ENCODE results near the gene DNM3. TPM values are rescaled to one million over a fixed set of nuclear protein-coding genes. Genes with fewer than 3 reads are reported as not detected.

The DNM3 gene
- total and polyA plus RNA-seq, 2 experiments from 2014 or later: 5.2 to 12.2 TPM

GRCh38 chr1:171917331-171917730 lies 76.0 kb downstream of the DNM3 start:
- ATAC-seq: no peak
- no peak overlapping the region for H3K27ac Mint-ChIP-seq

GRCh38 chr1:171919891-171920887 lies 78.9 kb downstream of the DNM3 start:
- Histone ChIP-seq H3K4me2 (no peak overlapping the region), H3K4me1 (ENCODE audit: insufficient read depth) (peaks cover 7% of the 10 kb centered on the region; the same call in 1 of the 2 replicates), H3K79me2 (replicated peaks; ENCODE audit: insufficient read depth) (no peaks in the 10 kb centered on the region), H3K9me2 (ENCODE audit: insufficient read depth) (peaks cover 9% of the 10 kb centered on the region; the same call in 1 of the 2 replicates), H3K36me3 (ENCODE audit: insufficient read depth) (no peaks in the 10 kb centered on the region), H3K27me3 (ENCODE audit: insufficient read depth) (no peaks in the 10 kb centered on the region), H4K20me1 (replicated peaks; ENCODE audit: insufficient read depth) (no peaks in the 10 kb centered on the region), H3F3A (replicated peaks; ENCODE audit: low read depth) (no peaks in the 10 kb centered on the region), H3K4me3 (no peak overlapping the region), H3K27ac (ENCODE audit: low read depth) (no peak overlapping the region), H2AFZ (no peak overlapping the region)
- H3K27ac Mint-ChIP-seq: no peak overlapping the region
- no peaks in the 10 kb centered on the region for H3K27me3 Mint-ChIP-seq (ENCODE audit: insufficient read depth, low read depth, poor library complexity)
- H3K9me3 Mint-ChIP-seq: no peaks in the 10 kb centered on the region
- TF ChIP-seq POLR2AphosphoS5 (IDR thresholded peaks at IDR 0.05; ENCODE audit: low read depth) (no peak), STAT1 (IDR thresholded peaks at IDR 0.05; ENCODE audit: unreplicated experiment) (no peak), ZNF462 (CRISPR knock-in tag; IDR thresholded peaks at IDR 0.05) (no peak)
- no peak for DNase-seq (ENCODE audit: low spot score)
- no peaks in the 10 kb centered on the region; the same call in 2 of the 3 replicates for H3K4me1 Mint-ChIP-seq
- no peak overlapping the region for H3K4me3 Mint-ChIP-seq
- ATAC-seq: no peak
- no peaks in the 10 kb centered on the region for H3K36me3 Mint-ChIP-seq (ENCODE audit: low read depth)

More at GRCh38 chr1:171917331-171917730, 76.0 kb downstream of the DNM3 start:
- peaks cover 7% of the 10 kb centered on the region; the same call in 1 of the 2 replicates for H3K4me1 ChIP-seq (ENCODE audit: insufficient read depth)
- peaks cover 5% of the 10 kb centered on the region; the same call in 1 of the 2 replicates for H3K9me2 ChIP-seq (ENCODE audit: insufficient read depth)
- no peak for DNase-seq (ENCODE audit: low spot score)
- no peak overlapping the region for H2AFZ ChIP-seq
- H3K4me1 Mint-ChIP-seq: peaks cover 4% of the 10 kb centered on the region; the same call in 2 of the 3 replicates
- H3K9me3 Mint-ChIP-seq: no peaks in the 10 kb centered on the region
- H3K36me3 ChIP-seq (ENCODE audit: insufficient read depth): no peaks in the 10 kb centered on the region
- no peaks in the 10 kb centered on the region for H3K79me2 ChIP-seq (replicated peaks; ENCODE audit: insufficient read depth)
- H3F3A ChIP-seq (replicated peaks; ENCODE audit: low read depth): no peaks in the 10 kb centered on the region
- H3K27me3 ChIP-seq (ENCODE audit: insufficient read depth): no peaks in the 10 kb centered on the region
- no peak overlapping the region for H3K4me2 ChIP-seq
- no peaks in the 10 kb centered on the region for H3K36me3 Mint-ChIP-seq (ENCODE audit: low read depth)
- TF ChIP-seq ZNF331 (CRISPR knock-in tag; IDR thresholded peaks at IDR 0.05; ENCODE audit: low read depth): no peak
- TF ChIP-seq CTCF (conservative IDR thresholded peaks at IDR 0.05; ENCODE audit: low read depth in 2 of 2): no peak
- TF ChIP-seq EZH2phosphoT487 (IDR thresholded peaks at IDR 0.05; ENCODE audit: unreplicated experiment): no peak
- H3K4me3 ChIP-seq: no peak overlapping the region
- no peaks in the 10 kb centered on the region for H3K27me3 Mint-ChIP-seq (ENCODE audit: insufficient read depth, low read depth, poor library complexity)
- no peak overlapping the region for H3K4me3 Mint-ChIP-seq
- no peak overlapping the region for H3K27ac ChIP-seq (ENCODE audit: low read depth)
- H4K20me1 ChIP-seq (replicated peaks; ENCODE audit: insufficient read depth): no peaks in the 10 kb centered on the region
